ENCODE measurements around the gene LRP1B.

- no peak for TF ChIP-seq CTCF (conservative IDR thresholded peaks at IDR 0.05; ENCODE audit: low read length)
- TF ChIP-seq EZH2phosphoT487 (IDR thresholded peaks at IDR 0.05; ENCODE audit: borderline replicate concordance) = no peak
These were observed 1432.2 kb downstream of the LRP1B start for GRCh38 chr2:140698636-140699035.
